Measurements from ENCODE around the gene KEL.

The KEL gene

GRCh38 chr7:142916508-142916907 is 45.7 kb downstream of the KEL start:
- no peak for TF ChIP-seq CTCF (conservative IDR thresholded peaks at IDR 0.05; ENCODE audit: low read depth)
- POLR2A ChIA-PET (ENCODE audit: low non-redundant PET) = no interaction called here
- no peak overlapping the region for H3K27ac ChIP-seq
- no peak for DNase-seq (ENCODE audit: low spot score)
- CTCF ChIA-PET = no interaction called here

- no peak for TF ChIP-seq CTCF (conservative IDR thresholded peaks at IDR 0.05; ENCODE audit: low read depth)
- POLR2A ChIA-PET (ENCODE audit: low non-redundant PET) = no interaction called here
- CTCF ChIA-PET = interaction anchor here (1.5 kb wide), 1 partner anchor 46 kb away, joined by 5 read pairs; no protein-coding TSS in a partner anchor
- no peak overlapping the region for H3K27ac ChIP-seq
- DNase-seq (ENCODE audit: low spot score) = no peak
These were observed 46.8 kb downstream of the KEL start for GRCh38 chr7:142915315-142915714.

- POLR2A ChIA-PET (ENCODE audit: low non-redundant PET) = no interaction called here
- H3K27ac ChIP-seq = no peak overlapping the region
- no peak for TF ChIP-seq CTCF (conservative IDR thresholded peaks at IDR 0.05; ENCODE audit: low read depth)
- no peak for DNase-seq (ENCODE audit: low spot score)
- CTCF ChIA-PET = no interaction called here
These were observed 48.0 kb downstream of the KEL start for GRCh38 chr7:142914121-142914520.

- CTCF ChIA-PET = no interaction called here
- POLR2A ChIA-PET (ENCODE audit: low non-redundant PET) = no interaction called here
- no peak for TF ChIP-seq CTCF (conservative IDR thresholded peaks at IDR 0.05; ENCODE audit: low read depth)
- no peak for DNase-seq (ENCODE audit: low spot score)
- H3K27ac ChIP-seq = no peak overlapping the region
These were observed 48.6 kb downstream of the KEL start for GRCh38 chr7:142913566-142913965.

- no peak for TF ChIP-seq CTCF (conservative IDR thresholded peaks at IDR 0.05; ENCODE audit: low read depth)
- ChIA-PET CTCF (no interaction called here), POLR2A (ENCODE audit: low non-redundant PET) (no interaction called here)
- no peak for DNase-seq (ENCODE audit: low spot score)
- H3K27ac ChIP-seq = no peak overlapping the region
These were observed 49.1 kb downstream of the KEL start for GRCh38 chr7:142913051-142913450.

- DNase-seq (ENCODE audit: low spot score) = no peak
- CTCF ChIA-PET = no interaction called here
- no peak for TF ChIP-seq CTCF (conservative IDR thresholded peaks at IDR 0.05; ENCODE audit: low read depth)
- no peak overlapping the region for H3K27ac ChIP-seq
- POLR2A ChIA-PET (ENCODE audit: low non-redundant PET) = no interaction called here
These were observed 51.7 kb downstream of the KEL start for GRCh38 chr7:142910481-142910880.

GRCh38 chr7:142910031-142910433 is 52.1 kb downstream of the KEL start:
- DNase-seq (ENCODE audit: low spot score) = no peak
- no peak for TF ChIP-seq CTCF (conservative IDR thresholded peaks at IDR 0.05; ENCODE audit: low read depth)
- CTCF ChIA-PET = no interaction called here
- no peak overlapping the region for H3K27ac ChIP-seq
- POLR2A ChIA-PET (ENCODE audit: low non-redundant PET) = no interaction called here

All from RWPE1 (cell line).